Measurements from ENCODE around the gene SPON1.

GRCh38 chr11:14182833-14183364, 220.4 kb downstream of the SPON1 start:
- TF ChIP-seq, protein P1, sequence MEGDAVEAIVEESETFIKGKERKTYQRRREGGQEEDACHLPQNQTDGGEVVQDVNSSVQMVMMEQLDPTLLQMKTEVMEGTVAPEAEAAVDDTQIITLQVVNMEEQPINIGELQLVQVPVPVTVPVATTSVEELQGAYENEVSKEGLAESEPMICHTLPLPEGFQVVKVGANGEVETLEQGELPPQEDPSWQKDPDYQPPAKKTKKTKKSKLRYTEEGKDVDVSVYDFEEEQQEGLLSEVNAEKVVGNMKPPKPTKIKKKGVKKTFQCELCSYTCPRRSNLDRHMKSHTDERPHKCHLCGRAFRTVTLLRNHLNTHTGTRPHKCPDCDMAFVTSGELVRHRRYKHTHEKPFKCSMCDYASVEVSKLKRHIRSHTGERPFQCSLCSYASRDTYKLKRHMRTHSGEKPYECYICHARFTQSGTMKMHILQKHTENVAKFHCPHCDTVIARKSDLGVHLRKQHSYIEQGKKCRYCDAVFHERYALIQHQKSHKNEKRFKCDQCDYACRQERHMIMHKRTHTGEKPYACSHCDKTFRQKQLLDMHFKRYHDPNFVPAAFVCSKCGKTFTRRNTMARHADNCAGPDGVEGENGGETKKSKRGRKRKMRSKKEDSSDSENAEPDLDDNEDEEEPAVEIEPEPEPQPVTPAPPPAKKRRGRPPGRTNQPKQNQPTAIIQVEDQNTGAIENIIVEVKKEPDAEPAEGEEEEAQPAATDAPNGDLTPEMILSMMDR (conservative IDR thresholded peaks at IDR 0.05; ENCODE audit: low read length): no peak
- no peak for TF ChIP-seq EZH2phosphoT487 (IDR thresholded peaks at IDR 0.05; ENCODE audit: borderline replicate concordance)

Data from Loucy (cell line).